Activated CD4-positive, alpha-beta T cell treated with anti-CD3 and anti-CD28 coated beads, Interleukin-2, Interleukin-4, amounts not matched to agents 100 ng/mL and 50 ng/mL, durations not matched to agents 16 hours and 8 hours (primary cell): ENCODE measurements around the gene AIPL1.

Experiments used
- DNase-seq: peaks from one replicate; pipeline ENCODE4 v3.0.0-alpha.2; 2020; ENCODE audit warnings: low spot score

AIPL1 gene

GRCh38 chr17:6465206-6466003, 30.5 kb upstream of the AIPL1 start:
- DNase-seq = no peak

- no peak for DNase-seq
Measured at GRCh38 chr17:6464446-6465041, 29.6 kb upstream of the AIPL1 start.

GRCh38 chr17:6463616-6464445, 28.9 kb upstream of the AIPL1 start:
- DNase-seq = no peak

- DNase-seq = no peak
Measured at GRCh38 chr17:6462692-6463091, 27.8 kb upstream of the AIPL1 start.

GRCh38 chr17:6461792-6462524, 27.0 kb upstream of the AIPL1 start:
- peak; percentile 22 for DNase-seq

DNA sequence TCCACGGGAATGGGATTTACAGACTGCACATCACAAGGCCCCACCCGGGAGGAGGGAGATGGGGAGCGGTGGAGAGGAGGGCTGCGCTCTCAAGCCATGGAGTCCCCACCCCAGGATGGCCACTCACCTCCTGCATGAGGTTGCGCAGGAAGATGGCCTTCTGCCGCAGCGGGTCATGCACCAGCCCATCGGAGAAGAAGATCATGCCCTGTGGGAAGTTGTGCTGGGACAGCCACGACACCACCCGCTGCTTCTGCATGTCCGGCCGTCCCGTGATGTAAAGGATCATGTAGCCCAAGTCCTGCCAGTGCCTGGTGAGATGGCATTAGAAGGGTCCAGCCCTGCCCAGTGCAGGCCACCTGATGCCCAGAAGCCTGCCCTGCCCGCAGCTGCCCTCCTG, 26.3 kb upstream of the AIPL1 start:
- no peak for DNase-seq

GRCh38 chr17:6460531-6461161, 25.7 kb upstream of the AIPL1 start:
- peak; percentile 27 for DNase-seq

DNA sequence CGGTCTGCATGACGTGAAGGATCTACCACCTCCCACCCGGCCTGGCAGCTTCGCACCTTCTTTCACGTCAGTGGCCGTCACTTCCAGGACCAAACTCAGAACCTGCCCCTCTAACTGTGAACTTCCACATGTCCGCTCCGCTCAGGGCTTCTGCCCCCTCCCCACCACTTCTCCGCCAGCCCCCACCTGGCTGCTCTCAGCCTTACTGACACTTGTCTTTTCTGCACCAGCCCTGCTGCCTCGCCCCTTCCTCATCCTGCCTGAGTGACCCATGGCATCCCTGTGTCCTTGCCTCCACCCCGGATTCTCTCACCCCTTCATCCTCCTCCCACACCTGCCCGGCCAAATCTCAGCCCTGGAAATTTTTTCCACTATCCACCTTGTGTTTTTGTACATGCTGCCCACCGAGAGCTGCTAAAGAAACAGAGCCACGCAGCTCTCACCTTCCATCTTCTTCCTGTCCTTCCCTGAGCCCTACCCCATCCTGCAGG, 23.6 kb upstream of the AIPL1 start:
- no peak for DNase-seq

GRCh38 chr17:6457688-6458459, 23.0 kb upstream of the AIPL1 start:
- no peak for DNase-seq

DNA sequence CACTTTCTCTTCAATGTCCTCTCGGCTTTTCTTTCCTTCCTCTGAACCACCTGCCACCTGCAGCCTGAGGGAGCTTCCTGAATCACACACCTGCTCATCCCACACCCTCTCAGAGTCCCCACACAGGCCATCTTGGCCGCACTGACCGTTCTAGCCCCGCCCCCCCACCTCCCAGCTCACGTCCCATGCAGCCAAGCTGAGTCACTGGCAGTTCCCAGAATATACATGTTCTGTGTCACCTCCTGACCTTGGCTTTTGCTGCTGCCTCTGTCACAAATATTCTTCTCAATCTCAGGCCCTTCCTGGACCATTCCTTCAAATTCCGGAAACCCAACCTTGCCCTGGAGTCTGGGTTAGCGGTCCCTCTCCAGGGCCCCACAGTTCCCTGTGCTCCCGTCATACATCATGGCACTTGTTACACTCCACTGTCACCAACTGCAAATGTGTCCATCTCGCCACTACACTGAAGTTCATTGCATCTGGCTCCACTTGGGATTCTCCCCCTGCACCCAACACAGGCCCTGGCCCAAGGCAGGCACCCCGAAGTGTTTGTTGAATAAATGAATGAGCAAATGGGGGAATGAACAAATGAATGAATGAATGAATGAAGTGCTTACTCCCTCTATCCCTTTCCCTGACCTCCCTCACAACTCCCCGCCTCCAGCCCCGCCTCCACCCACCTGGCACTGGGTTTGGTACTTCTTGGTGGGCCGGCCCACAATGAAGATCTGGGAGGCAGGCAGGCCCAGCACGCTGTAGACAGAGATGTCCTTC, 22.2 kb upstream of the AIPL1 start:
- no peak for DNase-seq

- DNase-seq = no peak
Measured at GRCh38 chr17:6456321-6456720, 21.4 kb upstream of the AIPL1 start.

DNA sequence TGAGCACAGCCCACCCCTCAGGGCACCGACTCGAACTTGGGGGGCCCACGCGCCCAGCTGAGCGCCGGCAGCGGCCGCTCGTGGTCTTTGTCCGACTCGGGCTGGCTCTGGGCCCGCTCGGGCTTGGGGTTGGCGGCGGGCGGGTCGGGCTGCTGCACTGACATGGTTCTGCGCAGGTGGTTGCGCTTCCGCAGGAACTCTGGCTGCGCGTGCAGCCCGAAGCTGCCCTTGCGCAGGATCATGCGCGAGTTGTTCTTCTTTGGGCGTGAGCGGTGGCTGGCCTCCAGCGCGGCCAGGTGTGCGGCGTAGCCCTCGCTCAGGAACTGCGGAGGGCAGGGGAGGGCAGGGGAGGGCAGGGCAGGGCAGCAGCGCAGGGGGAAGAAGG, 20.4 kb upstream of the AIPL1 start:
- DNase-seq = no peak

- DNase-seq = no peak
Measured at GRCh38 chr17:6454495-6455320, 19.8 kb upstream of the AIPL1 start.

DNA sequence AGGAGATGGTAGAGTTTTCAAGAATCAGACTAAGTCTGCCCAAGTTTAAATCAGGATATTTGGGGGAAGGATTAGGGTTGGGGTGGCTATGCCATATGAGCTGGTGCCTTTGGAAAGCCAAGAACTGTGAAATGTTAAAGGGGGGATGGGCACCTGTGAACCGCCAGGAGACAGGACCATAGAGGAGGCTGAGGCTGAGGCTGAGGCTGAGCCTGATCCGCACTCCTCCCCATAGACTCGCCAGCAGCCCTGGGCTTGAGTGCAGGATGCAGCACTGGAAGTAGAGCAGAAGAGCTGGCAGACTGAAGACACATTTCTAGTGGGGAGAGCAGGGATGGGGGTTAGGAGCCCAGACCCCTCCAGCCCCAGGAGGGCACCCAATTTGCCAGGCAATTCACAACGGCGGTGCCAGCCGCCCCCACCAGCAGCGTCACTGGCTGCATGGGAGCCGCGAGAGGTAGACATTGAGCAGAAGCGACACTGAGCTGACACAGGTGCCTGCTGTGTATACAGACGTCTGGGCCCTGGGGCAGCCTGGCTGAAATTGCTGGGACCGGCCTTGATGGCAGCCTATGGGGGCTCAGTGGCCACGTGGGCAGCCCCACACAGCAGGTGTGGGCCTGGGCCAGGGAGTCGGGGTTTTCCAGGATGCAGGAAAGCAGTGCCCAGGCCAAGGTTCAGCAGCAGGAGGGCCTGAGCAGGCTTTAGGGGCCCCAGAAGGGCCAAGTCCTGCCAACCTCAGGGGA, 18.5 kb upstream of the AIPL1 start:
- DNase-seq = no peak

GRCh38 chr17:6452471-6453266, 17.7 kb upstream of the AIPL1 start:
- no peak for DNase-seq

- no peak for DNase-seq
Measured at GRCh38 chr17:6450926-6451832, 16.3 kb upstream of the AIPL1 start.
